GM21576 (cell line): Measurements from ENCODE around the gene NKAIN2.

Experiments
- ATAC-seq: cut with Tn5 transposase; IDR thresholded peaks from one replicate; pipeline ENCODE4 v1.9.1; 2021; ENCODE audit warnings: mild to moderate bottlenecking, moderate library complexity; ENCODE audit not compliant: unreplicated experiment

NKAIN2 gene

GRCh38 chr6:123806561-123806960 is 2.9 kb downstream of the NKAIN2 start:
- ATAC-seq, result no peak

GRCh38 chr6:123808556-123808955 is 4.9 kb downstream of the NKAIN2 start:
- ATAC-seq, result no peak

GRCh38 chr6:123810214-123810613 is 6.5 kb downstream of the NKAIN2 start:
- ATAC-seq, result no peak

GRCh38 chr6:123810948-123811347 is 7.3 kb downstream of the NKAIN2 start:
- no peak for ATAC-seq

GRCh38 chr6:123811378-123811777 is 7.7 kb downstream of the NKAIN2 start:
- ATAC-seq, result no peak

GRCh38 chr6:123812621-123813020 is 9.0 kb downstream of the NKAIN2 start:
- ATAC-seq, result no peak

- no peak for ATAC-seq
Measured at GRCh38 chr6:123821112-123821511, 17.4 kb downstream of the NKAIN2 start.

- no peak for ATAC-seq
Measured at GRCh38 chr6:123829302-123829953, 25.8 kb downstream of the NKAIN2 start.

GRCh38 chr6:123830120-123830519 is 26.5 kb downstream of the NKAIN2 start:
- ATAC-seq, result no peak

GRCh38 chr6:123838505-123839234 is 35.0 kb downstream of the NKAIN2 start:
- no peak for ATAC-seq

- no peak for ATAC-seq
Measured at GRCh38 chr6:123841067-123841896, 37.6 kb downstream of the NKAIN2 start.

GRCh38 chr6:123844011-123844410 is 40.3 kb downstream of the NKAIN2 start:
- ATAC-seq, result no peak

- no peak for ATAC-seq
Measured at GRCh38 chr6:123848347-123848746, 44.7 kb downstream of the NKAIN2 start.

- no peak for ATAC-seq
Measured at GRCh38 chr6:123849406-123849805, 45.7 kb downstream of the NKAIN2 start.

GRCh38 chr6:123850555-123850954 is 46.9 kb downstream of the NKAIN2 start:
- ATAC-seq, result no peak

- no peak for ATAC-seq
Measured at GRCh38 chr6:123854201-123854600, 50.5 kb downstream of the NKAIN2 start.

- no peak for ATAC-seq
Measured at GRCh38 chr6:123855506-123855905, 51.8 kb downstream of the NKAIN2 start.

- no peak for ATAC-seq
Measured at GRCh38 chr6:123859291-123859690, 55.6 kb downstream of the NKAIN2 start.

- no peak for ATAC-seq
Measured at GRCh38 chr6:123869334-123869733, 65.7 kb downstream of the NKAIN2 start.

GRCh38 chr6:123873974-123874373 is 70.3 kb downstream of the NKAIN2 start:
- ATAC-seq, result no peak

- ATAC-seq, result no peak
Measured at GRCh38 chr6:123875784-123876183, 72.1 kb downstream of the NKAIN2 start.

- ATAC-seq, result no peak
Measured at GRCh38 chr6:123879749-123880148, 76.1 kb downstream of the NKAIN2 start.
